ENCODE data around the gene ATXN7.

DNA sequence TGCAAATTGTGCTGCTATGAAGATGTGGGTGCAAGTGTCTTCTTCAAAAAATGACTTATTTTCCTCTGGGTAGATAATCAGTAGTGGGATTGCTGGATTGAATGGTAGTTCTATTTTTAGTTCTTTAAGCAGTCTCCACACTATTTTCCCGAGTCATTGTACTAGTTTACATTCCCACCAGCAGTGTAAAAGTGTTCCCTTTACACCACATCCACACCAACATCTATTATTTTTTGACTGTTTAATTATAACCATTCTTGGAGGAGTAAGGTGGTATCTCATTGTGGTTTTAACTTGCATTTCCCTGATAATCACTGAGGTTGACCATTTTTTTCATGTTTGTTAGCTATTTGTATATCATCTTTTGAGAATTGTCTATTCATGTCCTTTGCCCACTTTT, 179.3 kb downstream of the ATXN7 start:
- TF ChIP-seq, protein P1, sequence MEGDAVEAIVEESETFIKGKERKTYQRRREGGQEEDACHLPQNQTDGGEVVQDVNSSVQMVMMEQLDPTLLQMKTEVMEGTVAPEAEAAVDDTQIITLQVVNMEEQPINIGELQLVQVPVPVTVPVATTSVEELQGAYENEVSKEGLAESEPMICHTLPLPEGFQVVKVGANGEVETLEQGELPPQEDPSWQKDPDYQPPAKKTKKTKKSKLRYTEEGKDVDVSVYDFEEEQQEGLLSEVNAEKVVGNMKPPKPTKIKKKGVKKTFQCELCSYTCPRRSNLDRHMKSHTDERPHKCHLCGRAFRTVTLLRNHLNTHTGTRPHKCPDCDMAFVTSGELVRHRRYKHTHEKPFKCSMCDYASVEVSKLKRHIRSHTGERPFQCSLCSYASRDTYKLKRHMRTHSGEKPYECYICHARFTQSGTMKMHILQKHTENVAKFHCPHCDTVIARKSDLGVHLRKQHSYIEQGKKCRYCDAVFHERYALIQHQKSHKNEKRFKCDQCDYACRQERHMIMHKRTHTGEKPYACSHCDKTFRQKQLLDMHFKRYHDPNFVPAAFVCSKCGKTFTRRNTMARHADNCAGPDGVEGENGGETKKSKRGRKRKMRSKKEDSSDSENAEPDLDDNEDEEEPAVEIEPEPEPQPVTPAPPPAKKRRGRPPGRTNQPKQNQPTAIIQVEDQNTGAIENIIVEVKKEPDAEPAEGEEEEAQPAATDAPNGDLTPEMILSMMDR (IDR thresholded peaks at IDR 0.05) = no peak
- TF ChIP-seq POLR2A (IDR thresholded peaks at IDR 0.05; ENCODE audit: low read depth) (no peak), EP300 (IDR thresholded peaks at IDR 0.05) (no peak)

Data from esophagus muscularis mucosa (tissue), 4 donors.